ENCODE measurements around the gene TSPEAR.
"Not testable (repeated sequence)": the region's sequence is repeated elsewhere in the genome, so short reads cannot be mapped to it uniquely, and the experiment has no call there.

- TF ChIP-seq, protein P1, sequence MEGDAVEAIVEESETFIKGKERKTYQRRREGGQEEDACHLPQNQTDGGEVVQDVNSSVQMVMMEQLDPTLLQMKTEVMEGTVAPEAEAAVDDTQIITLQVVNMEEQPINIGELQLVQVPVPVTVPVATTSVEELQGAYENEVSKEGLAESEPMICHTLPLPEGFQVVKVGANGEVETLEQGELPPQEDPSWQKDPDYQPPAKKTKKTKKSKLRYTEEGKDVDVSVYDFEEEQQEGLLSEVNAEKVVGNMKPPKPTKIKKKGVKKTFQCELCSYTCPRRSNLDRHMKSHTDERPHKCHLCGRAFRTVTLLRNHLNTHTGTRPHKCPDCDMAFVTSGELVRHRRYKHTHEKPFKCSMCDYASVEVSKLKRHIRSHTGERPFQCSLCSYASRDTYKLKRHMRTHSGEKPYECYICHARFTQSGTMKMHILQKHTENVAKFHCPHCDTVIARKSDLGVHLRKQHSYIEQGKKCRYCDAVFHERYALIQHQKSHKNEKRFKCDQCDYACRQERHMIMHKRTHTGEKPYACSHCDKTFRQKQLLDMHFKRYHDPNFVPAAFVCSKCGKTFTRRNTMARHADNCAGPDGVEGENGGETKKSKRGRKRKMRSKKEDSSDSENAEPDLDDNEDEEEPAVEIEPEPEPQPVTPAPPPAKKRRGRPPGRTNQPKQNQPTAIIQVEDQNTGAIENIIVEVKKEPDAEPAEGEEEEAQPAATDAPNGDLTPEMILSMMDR (IDR thresholded peaks at IDR 0.05) = not testable (repeated sequence)
- not testable (repeated sequence) for TF ChIP-seq POLR2A (IDR thresholded peaks at IDR 0.05)
Measured at GRCh38 chr21:44689740-44690139, 21.6 kb downstream of the TSPEAR start.
